MM.1S (cell line): ENCODE data around the gene IL7R.

Source experiments
- CTCF ChIP-seq: fragments of 300-600 bp; sonication (generic); IDR thresholded peaks from 2 replicates; pipeline ENCODE4 v1.5.1; 2016; ENCODE audit warnings: antibody characterized with exemption, low read length, mixed read lengths
- EZH2 ChIP-seq: fragments of 300-600 bp; sonication (generic); optimal IDR thresholded peaks from 2 replicates; pipeline ENCODE3; 2017; ENCODE audit warnings: low read depth, mild to moderate bottlenecking, antibody characterized with exemption, low read length, mixed read lengths

DNA sequence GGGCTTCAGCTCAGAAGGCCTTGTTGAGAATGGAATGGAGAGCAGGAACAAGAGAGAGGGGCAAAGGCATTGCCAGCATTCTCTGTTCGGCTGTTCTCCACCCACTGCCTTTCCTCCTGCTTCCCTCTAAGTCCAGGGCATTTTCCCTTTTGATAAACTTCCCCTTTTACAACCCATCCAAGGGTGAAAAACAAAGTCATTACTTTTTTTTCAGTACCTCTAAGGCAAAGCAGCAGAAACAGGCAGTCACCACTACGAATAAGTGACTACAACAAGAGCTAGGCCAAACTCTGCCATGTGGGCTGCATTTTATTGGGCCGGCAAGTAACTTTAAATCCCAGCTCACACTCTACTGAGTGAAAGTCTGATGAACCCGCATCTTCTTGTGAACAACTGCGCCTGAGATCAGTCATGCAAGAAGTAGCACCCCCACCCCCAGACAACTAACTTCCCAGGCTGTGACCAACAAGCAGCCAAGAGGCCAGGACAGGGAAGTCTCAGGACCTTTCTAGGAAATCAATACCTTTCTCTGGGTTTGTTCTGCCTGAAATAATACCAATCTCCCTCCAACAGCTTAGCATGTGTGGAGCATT lies 13.1 kb downstream of the IL7R start:
- TF ChIP-seq EZH2 (no peak), CTCF (no peak)
